ENCODE results near the gene ARID5B.
A peak's percentile ranks its signal among the peaks of the same experiment; 100 is the strongest.

ARID5B gene

GRCh38 chr10:62113680-62114079 is 212.2 kb downstream of the ARID5B start:
- no peak for DNase-seq
- Histone ChIP-seq H3K4me3 (ENCODE audit: control insufficient read depth in 1 of 7, extremely low read depth in 1 of 7, insufficient read depth in 4 of 7, low read depth in 2 of 7, low read length in 6 of 7) (no peak overlapping the region), H3K27ac (ENCODE audit: insufficient read depth in 1 of 2, low read depth in 1 of 2, low read length in 2 of 2, poor library complexity in 1 of 2, severe bottlenecking in 2 of 2) (no peak overlapping the region), H3K9me3 (ENCODE audit: control extremely low read depth in 1 of 5, control insufficient read depth in 4 of 5, insufficient read depth in 2 of 5, low read depth in 1 of 5, low read length in 4 of 5) (no peaks in the 10 kb centered on the region), H3K4me1 (ENCODE audit: control extremely low read depth in 1 of 4, control insufficient read depth in 4 of 4, insufficient read depth in 4 of 4, low read length in 3 of 4) (peaks cover 12 to 29% (median 13%) of the 10 kb centered on the region in 4 experiments), H3K27me3 (replicated peaks in 2 of 5; ENCODE audit: control insufficient read depth in 4 of 5, insufficient read depth in 5 of 5, low read length in 4 of 5) (no peaks in the 10 kb centered on the region), H3K36me3 (ENCODE audit: control insufficient read depth in 4 of 4, insufficient read depth in 4 of 4, low read length in 3 of 4) (no peaks in the 10 kb centered on the region)
- ChIA-PET CTCF (no interaction called here), POLR2A (no interaction called here)
- 100% methylated on average over 2 of the region's 4 CpGs for WGBS (ENCODE audit: insufficient coverage)

GRCh38 chr10:62115321-62115720 is 213.8 kb downstream of the ARID5B start:
- no peak overlapping the region for H3K4me3 ChIP-seq (ENCODE audit: control insufficient read depth in 1 of 7, extremely low read depth in 1 of 7, insufficient read depth in 4 of 7, low read depth in 2 of 7, low read length in 6 of 7)
- H3K4me1 ChIP-seq (ENCODE audit: control extremely low read depth in 1 of 4, control insufficient read depth in 4 of 4, insufficient read depth in 4 of 4, low read length in 3 of 4): peaks cover 0 to 12% (median under 1%) of the 10 kb centered on the region in 4 experiments
- no peaks in the 10 kb centered on the region for H3K36me3 ChIP-seq (ENCODE audit: control insufficient read depth in 4 of 4, insufficient read depth in 4 of 4, low read length in 3 of 4)
- ChIA-PET POLR2A (no interaction called here), CTCF (no interaction called here)
- WGBS (ENCODE audit: insufficient coverage): 94% methylated on average over 3 of the region's 4 CpGs
- no peak for DNase-seq
- H3K27ac ChIP-seq (ENCODE audit: insufficient read depth in 1 of 2, low read depth in 1 of 2, low read length in 2 of 2, poor library complexity in 1 of 2, severe bottlenecking in 2 of 2): no peak overlapping the region
- no peaks in the 10 kb centered on the region for H3K9me3 ChIP-seq (ENCODE audit: control extremely low read depth in 1 of 5, control insufficient read depth in 4 of 5, insufficient read depth in 2 of 5, low read depth in 1 of 5, low read length in 4 of 5)
- H3K27me3 ChIP-seq (replicated peaks in 2 of 5; ENCODE audit: control insufficient read depth in 4 of 5, insufficient read depth in 5 of 5, low read length in 4 of 5): no peaks in the 10 kb centered on the region

GRCh38 chr10:62115842-62116241 is 214.3 kb downstream of the ARID5B start:
- POLR2A ChIA-PET: no interaction called here

GRCh38 chr10:62116896-62117295 is 215.4 kb downstream of the ARID5B start:
- no peaks in the 10 kb centered on the region for H3K27me3 ChIP-seq (replicated peaks in 2 of 5; ENCODE audit: control insufficient read depth in 4 of 5, insufficient read depth in 5 of 5, low read length in 4 of 5)
- ChIA-PET POLR2A (no interaction called here), CTCF (interaction anchor here (0.7 to 1.0 kb wide), 2 partner anchors 9 to 50 kb away, joined by 3 to 4 read pairs; no protein-coding TSS in a partner anchor)
- peaks cover 0 to 3% (median 0%) of the 10 kb centered on the region in 5 experiments for H3K9me3 ChIP-seq (ENCODE audit: control extremely low read depth in 1 of 5, control insufficient read depth in 4 of 5, insufficient read depth in 2 of 5, low read depth in 1 of 5, low read length in 4 of 5)
- H3K4me3 ChIP-seq (ENCODE audit: control insufficient read depth in 1 of 7, extremely low read depth in 1 of 7, insufficient read depth in 4 of 7, low read depth in 2 of 7, low read length in 6 of 7): no peak overlapping the region
- H3K4me1 ChIP-seq (ENCODE audit: control extremely low read depth in 1 of 4, control insufficient read depth in 4 of 4, insufficient read depth in 4 of 4, low read length in 3 of 4): no peaks in the 10 kb centered on the region
- H3K27ac ChIP-seq (ENCODE audit: insufficient read depth in 1 of 2, low read depth in 1 of 2, low read length in 2 of 2, poor library complexity in 1 of 2, severe bottlenecking in 2 of 2): no peak overlapping the region
- 97% methylated on average over 6 of the region's 6 CpGs for WGBS (ENCODE audit: insufficient coverage)
- H3K36me3 ChIP-seq (ENCODE audit: control insufficient read depth in 4 of 4, insufficient read depth in 4 of 4, low read length in 3 of 4): no peaks in the 10 kb centered on the region
- DNase-seq: no peak

More at GRCh38 chr10:62115842-62116241, 214.3 kb downstream of the ARID5B start:
- WGBS (ENCODE audit: insufficient coverage): no CpG with 5 or more reads among the region's 5 CpGs
- no peaks in the 10 kb centered on the region for H3K27me3 ChIP-seq (replicated peaks in 2 of 5; ENCODE audit: control insufficient read depth in 4 of 5, insufficient read depth in 5 of 5, low read length in 4 of 5)
- H3K4me1 ChIP-seq (ENCODE audit: control extremely low read depth in 1 of 4, control insufficient read depth in 4 of 4, insufficient read depth in 4 of 4, low read length in 3 of 4): peaks cover 0 to 7% (median 0%) of the 10 kb centered on the region in 4 experiments
- no peak for DNase-seq
- no peak overlapping the region for H3K27ac ChIP-seq (ENCODE audit: insufficient read depth in 1 of 2, low read depth in 1 of 2, low read length in 2 of 2, poor library complexity in 1 of 2, severe bottlenecking in 2 of 2)
- no peak overlapping the region for H3K4me3 ChIP-seq (ENCODE audit: control insufficient read depth in 1 of 7, extremely low read depth in 1 of 7, insufficient read depth in 4 of 7, low read depth in 2 of 7, low read length in 6 of 7)
- no peaks in the 10 kb centered on the region for H3K9me3 ChIP-seq (ENCODE audit: control extremely low read depth in 1 of 5, control insufficient read depth in 4 of 5, insufficient read depth in 2 of 5, low read depth in 1 of 5, low read length in 4 of 5)
- CTCF ChIA-PET: interaction anchor here (1.0 kb wide), 1 partner anchor 8 kb away, joined by 3 read pairs; no protein-coding TSS in a partner anchor
- H3K36me3 ChIP-seq (ENCODE audit: control insufficient read depth in 4 of 4, insufficient read depth in 4 of 4, low read length in 3 of 4): no peaks in the 10 kb centered on the region

GRCh38 chr10:62121187-62121530 is 219.7 kb downstream of the ARID5B start:
- POLR2A ChIA-PET: no interaction called here
- H3K27me3 ChIP-seq (replicated peaks in 2 of 5; ENCODE audit: control insufficient read depth in 4 of 5, insufficient read depth in 5 of 5, low read length in 4 of 5): no peaks in the 10 kb centered on the region
- CTCF ChIA-PET: no interaction called here
- H3K36me3 ChIP-seq (ENCODE audit: control insufficient read depth in 4 of 4, insufficient read depth in 4 of 4, low read length in 3 of 4): no peaks in the 10 kb centered on the region
- H3K27ac ChIP-seq (ENCODE audit: insufficient read depth in 1 of 2, low read depth in 1 of 2, low read length in 2 of 2, poor library complexity in 1 of 2, severe bottlenecking in 2 of 2): no peak overlapping the region
- no peak for DNase-seq
- no peaks in the 10 kb centered on the region for H3K4me1 ChIP-seq (ENCODE audit: control extremely low read depth in 1 of 4, control insufficient read depth in 4 of 4, insufficient read depth in 4 of 4, low read length in 3 of 4)
- no peak overlapping the region for H3K4me3 ChIP-seq (ENCODE audit: control insufficient read depth in 1 of 7, extremely low read depth in 1 of 7, insufficient read depth in 4 of 7, low read depth in 2 of 7, low read length in 6 of 7)
- no CpG with 5 or more reads among the region's 1 CpG for WGBS (ENCODE audit: insufficient coverage)
- peaks cover 0 to 14% (median 5%) of the 10 kb centered on the region in 5 experiments for H3K9me3 ChIP-seq (ENCODE audit: control extremely low read depth in 1 of 5, control insufficient read depth in 4 of 5, insufficient read depth in 2 of 5, low read depth in 1 of 5, low read length in 4 of 5)

GRCh38 chr10:62127975-62128374 is 226.5 kb downstream of the ARID5B start:
- Histone ChIP-seq H3K36me3 (ENCODE audit: control insufficient read depth in 4 of 4, insufficient read depth in 4 of 4, low read length in 3 of 4) (no peaks in the 10 kb centered on the region), H3K27me3 (replicated peaks in 2 of 5; ENCODE audit: control insufficient read depth in 4 of 5, insufficient read depth in 5 of 5, low read length in 4 of 5) (no peaks in the 10 kb centered on the region), H3K4me1 (ENCODE audit: control extremely low read depth in 1 of 4, control insufficient read depth in 4 of 4, insufficient read depth in 4 of 4, low read length in 3 of 4) (no peaks in the 10 kb centered on the region), H3K4me3 (ENCODE audit: control insufficient read depth in 1 of 7, extremely low read depth in 1 of 7, insufficient read depth in 4 of 7, low read depth in 2 of 7, low read length in 6 of 7) (no peak overlapping the region), H3K27ac (ENCODE audit: insufficient read depth in 1 of 2, low read depth in 1 of 2, low read length in 2 of 2, poor library complexity in 1 of 2, severe bottlenecking in 2 of 2) (no peak overlapping the region), H3K9me3 (ENCODE audit: control extremely low read depth in 1 of 5, control insufficient read depth in 4 of 5, insufficient read depth in 2 of 5, low read depth in 1 of 5, low read length in 4 of 5) (peaks cover 0 to 12% (median 2%) of the 10 kb centered on the region in 5 experiments)
- ChIA-PET CTCF (interaction anchor here (0.7 to 1.7 kb wide), 4 partner anchors 22 to 115 kb away, joined by 3 to 4 read pairs (median 3); no protein-coding TSS in a partner anchor), POLR2A (interaction anchor here (0.6 kb wide), 1 partner anchor 18 kb away, joined by 3 read pairs; no protein-coding TSS in a partner anchor)
- DNase-seq: peak in 2 of 3 donors; percentile 3 to 17
- WGBS (ENCODE audit: insufficient coverage): 50% methylated on average over 1 of the region's 2 CpGs

- H3K4me3 ChIP-seq (ENCODE audit: control insufficient read depth in 1 of 7, extremely low read depth in 1 of 7, insufficient read depth in 4 of 7, low read depth in 2 of 7, low read length in 6 of 7): no peak overlapping the region
- no peaks in the 10 kb centered on the region for H3K27me3 ChIP-seq (replicated peaks in 2 of 5; ENCODE audit: control insufficient read depth in 4 of 5, insufficient read depth in 5 of 5, low read length in 4 of 5)
- no peak overlapping the region for H3K27ac ChIP-seq (ENCODE audit: insufficient read depth in 1 of 2, low read depth in 1 of 2, low read length in 2 of 2, poor library complexity in 1 of 2, severe bottlenecking in 2 of 2)
- H3K9me3 ChIP-seq (ENCODE audit: control extremely low read depth in 1 of 5, control insufficient read depth in 4 of 5, insufficient read depth in 2 of 5, low read depth in 1 of 5, low read length in 4 of 5): peaks cover 0 to 6% (median 0%) of the 10 kb centered on the region in 5 experiments
- no peaks in the 10 kb centered on the region for H3K36me3 ChIP-seq (ENCODE audit: control insufficient read depth in 4 of 4, insufficient read depth in 4 of 4, low read length in 3 of 4)
- ChIA-PET CTCF (no interaction called here), POLR2A (no interaction called here)
- WGBS (ENCODE audit: insufficient coverage): 84% methylated on average over 2 of the region's 3 CpGs
- no peak for DNase-seq
- H3K4me1 ChIP-seq (ENCODE audit: control extremely low read depth in 1 of 4, control insufficient read depth in 4 of 4, insufficient read depth in 4 of 4, low read length in 3 of 4): no peaks in the 10 kb centered on the region
Measured at GRCh38 chr10:62130948-62131347, 229.4 kb downstream of the ARID5B start.
